Esophagus (tissue), 2 donors: ENCODE results near the gene OSBPL3. TPM values are rescaled to one million over a fixed set of nuclear protein-coding genes. Genes with fewer than 3 reads are reported as not detected.

Experiments used
- H3K27ac ChIP-seq, 2 donors: one replicate each; pipeline ENCODE4 v1.5.1; 2013; ENCODE audit warnings: low read depth in 2 of 2, mild to moderate bottlenecking in 2 of 2, inconsistent platforms in 1 of 2, low read length in 1 of 2, moderate library complexity in 1 of 2
- H3K27me3 ChIP-seq, 2 donors: one replicate each; pipeline ENCODE4 v1.6.1; 2013; ENCODE audit warnings: low read length in 2 of 2, control low read depth in 1 of 2, mild to moderate bottlenecking in 1 of 2; ENCODE audit not compliant: insufficient read depth in 2 of 2, control insufficient read depth in 1 of 2
- H3K36me3 ChIP-seq, 2 donors: one replicate each; pipeline ENCODE4 v1.6.1; 2013; ENCODE audit warnings: low read length in 1 of 2; ENCODE audit not compliant: control insufficient read depth in 2 of 2, insufficient read depth in 2 of 2
- H3K4me1 ChIP-seq, 2 donors: one replicate each; pipeline ENCODE4 v1.6.1; 2013; ENCODE audit warnings: low read length in 1 of 2; ENCODE audit not compliant: control insufficient read depth in 2 of 2, insufficient read depth in 2 of 2
- H3K4me3 ChIP-seq, 2 donors: one replicate each; pipeline ENCODE4 v1.5.1; 2013; ENCODE audit warnings: low read length in 2 of 2, mild to moderate bottlenecking in 2 of 2, low read depth in 1 of 2, moderate library complexity in 1 of 2
- H3K9me3 ChIP-seq, 2 donors: one replicate each; pipeline ENCODE4 v1.6.1; 2013; ENCODE audit warnings: mild to moderate bottlenecking in 2 of 2, low read depth in 1 of 2, low read length in 1 of 2, moderate library complexity in 1 of 2; ENCODE audit not compliant: control insufficient read depth in 2 of 2, insufficient read depth in 1 of 2
- WGBS, 2 donors: extraction: QIAGEN DNeasy Blood & Tissue Kit; methylation state at CpG; one replicate each; pipeline ENCODE4 v1.1.7; 2013; 5-methylcytosine and 5-hydroxymethylcytosine counted together
- polyA plus RNA-seq, 2 donors: library from polyadenylated mRNA; stranded (reverse); fragments of 200-250 nt; gene quantifications; one replicate each; pipeline ENCODE4 v1.2.3, GENCODE V29; 2013
- donor health status: healthy with polysubstance abuse.
- donor health status: Bipolar disorder and iron deficiency.

The OSBPL3 gene
- polyA plus RNA-seq, 2 donors, result 10.4 to 22.4 TPM

DNA sequence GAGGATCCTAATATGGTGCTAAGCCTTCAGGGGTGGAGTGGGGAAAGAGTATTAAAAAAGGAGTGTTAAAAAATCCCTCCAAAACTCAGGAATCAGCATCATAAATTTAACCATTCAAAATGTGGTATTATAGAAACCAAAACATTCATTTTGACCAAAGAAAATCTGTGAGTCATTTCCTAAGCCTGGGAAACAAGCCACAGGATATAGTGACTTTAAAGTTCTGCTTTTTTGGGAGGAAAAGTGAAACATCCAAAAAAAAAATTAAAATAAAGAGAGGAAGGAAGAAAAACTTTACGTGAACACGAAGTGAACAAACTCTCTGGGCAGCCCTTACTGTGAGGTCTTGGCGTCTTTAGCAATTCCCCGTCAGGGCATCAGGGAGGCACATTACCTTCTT, 148.7 kb downstream of the OSBPL3 start:
- H3K27ac ChIP-seq, result no peak overlapping the region
- H3K9me3 ChIP-seq, result no peaks in the 10 kb centered on the region
- no peaks in the 10 kb centered on the region for H3K27me3 ChIP-seq
- WGBS, 2 donors, result 68 to 81% methylated on average over 4 of the region's 4 CpGs
- H3K4me1 ChIP-seq, result peaks cover 0 to 7% of the 10 kb centered on the region in 2 donors
- H3K36me3 ChIP-seq, result peaks cover 0 to 6% of the 10 kb centered on the region in 2 donors
- H3K4me3 ChIP-seq, result no peak overlapping the region

GRCh38 chr7:24830440-24831050, 149.4 kb downstream of the OSBPL3 start:
- H3K4me3 ChIP-seq, result no peak overlapping the region
- H3K4me1 ChIP-seq, result peaks cover 0 to 11% of the 10 kb centered on the region in 2 donors
- no peaks in the 10 kb centered on the region for H3K9me3 ChIP-seq
- WGBS, 2 donors, result 52 to 61% methylated on average over 9 of the region's 9 CpGs
- H3K27ac ChIP-seq, result no peak overlapping the region
- H3K36me3 ChIP-seq, result peaks cover 0 to 6% of the 10 kb centered on the region in 2 donors
- no peaks in the 10 kb centered on the region for H3K27me3 ChIP-seq

DNA sequence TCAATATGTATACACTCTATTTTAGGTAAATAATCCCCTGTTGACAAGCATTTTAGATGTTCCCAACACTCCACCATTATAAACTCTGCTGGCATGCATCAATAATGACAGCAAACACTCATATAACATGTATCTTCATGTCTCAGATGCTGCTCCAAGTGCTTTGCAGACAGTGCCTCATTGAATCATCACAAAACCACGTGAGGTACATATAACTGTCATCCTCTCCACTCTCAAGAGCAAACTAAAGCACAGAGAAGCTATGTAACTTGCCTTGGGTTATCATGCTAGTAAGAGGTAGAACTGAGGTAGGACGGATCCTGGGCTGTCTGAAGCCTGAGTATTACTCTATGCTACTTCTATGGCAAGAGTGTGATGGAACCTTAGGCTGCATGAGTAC, 150.2 kb downstream of the OSBPL3 start:
- Histone ChIP-seq H3K27me3 (no peaks in the 10 kb centered on the region), H3K4me3 (no peak overlapping the region), H3K4me1 (peaks cover 0 to 11% of the 10 kb centered on the region in 2 donors), H3K27ac (no peak overlapping the region), H3K36me3 (peaks cover 0 to 6% of the 10 kb centered on the region in 2 donors), H3K9me3 (no peaks in the 10 kb centered on the region)
- WGBS, 2 donors, result 44 to 71% methylated on average over 2 of the region's 2 CpGs

- H3K27ac ChIP-seq, result no peak overlapping the region
- 66 to 87% methylated on average over 1 of the region's 1 CpG for WGBS, 2 donors
These were observed 150.9 kb downstream of the OSBPL3 start for GRCh38 chr7:24828891-24829661.

GRCh38 chr7:24827589-24827988, 152.4 kb downstream of the OSBPL3 start:
- H3K27ac ChIP-seq, result no peak overlapping the region
- peaks cover 0 to 11% of the 10 kb centered on the region in 2 donors for H3K4me1 ChIP-seq
- 95 to 98% methylated on average over 1 of the region's 1 CpG for WGBS, 2 donors
- no peaks in the 10 kb centered on the region for H3K27me3 ChIP-seq
- no peaks in the 10 kb centered on the region for H3K36me3 ChIP-seq
- no peaks in the 10 kb centered on the region for H3K9me3 ChIP-seq
- H3K4me3 ChIP-seq, result no peak overlapping the region

More at GRCh38 chr7:24828891-24829661, 150.9 kb downstream of the OSBPL3 start:
- H3K4me3 ChIP-seq, result no peak overlapping the region
- no peaks in the 10 kb centered on the region for H3K27me3 ChIP-seq
- H3K36me3 ChIP-seq, result peaks cover 0 to 1% of the 10 kb centered on the region in 2 donors
- H3K4me1 ChIP-seq, result peaks cover 0 to 11% of the 10 kb centered on the region in 2 donors
- no peaks in the 10 kb centered on the region for H3K9me3 ChIP-seq

GRCh38 chr7:24827027-24827426, 153.0 kb downstream of the OSBPL3 start:
- H3K27me3 ChIP-seq, result no peaks in the 10 kb centered on the region
- peak overlapping the region in 1 of 2 donors; percentile 91 for H3K27ac ChIP-seq
- no peaks in the 10 kb centered on the region for H3K36me3 ChIP-seq
- WGBS, 2 donors, result 78 to 88% methylated on average over 2 of the region's 2 CpGs
- H3K4me3 ChIP-seq, result no peak overlapping the region
- no peaks in the 10 kb centered on the region for H3K9me3 ChIP-seq
- peaks cover 0 to 11% of the 10 kb centered on the region in 2 donors for H3K4me1 ChIP-seq

DNA sequence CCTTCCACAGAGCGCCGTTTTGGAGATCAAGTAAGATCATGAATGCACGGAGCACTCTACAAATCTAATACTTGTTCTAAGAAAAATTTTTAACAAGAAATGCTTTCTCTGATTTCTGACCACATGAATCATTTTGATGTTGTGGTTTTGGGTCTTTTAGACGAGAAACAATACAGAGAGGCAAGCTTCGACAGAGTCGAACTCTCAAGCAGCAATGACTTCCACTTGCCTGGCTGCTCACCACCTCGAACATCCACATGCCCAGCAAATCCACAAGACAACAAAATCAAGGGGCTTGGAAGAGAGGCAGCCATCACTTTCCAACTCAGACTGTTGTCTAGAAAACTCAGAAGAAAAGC, 153.3 kb downstream of the OSBPL3 start:
- Histone ChIP-seq H3K27me3 (no peaks in the 10 kb centered on the region), H3K27ac (peak overlapping the region; percentile 87 to 91), H3K4me3 (no peak overlapping the region), H3K4me1 (peaks cover 0 to 11% of the 10 kb centered on the region in 2 donors), H3K9me3 (no peaks in the 10 kb centered on the region), H3K36me3 (no peaks in the 10 kb centered on the region)
- WGBS, 2 donors, result 50 to 55% methylated on average over 7 of the region's 7 CpGs

GRCh38 chr7:24825931-24826661, 153.9 kb downstream of the OSBPL3 start:
- Histone ChIP-seq H3K4me3 (no peak overlapping the region), H3K27me3 (no peaks in the 10 kb centered on the region), H3K9me3 (no peaks in the 10 kb centered on the region), H3K4me1 (peaks cover 0 to 11% of the 10 kb centered on the region in 2 donors), H3K27ac (peak overlapping the region; percentile 87 to 91), H3K36me3 (no peaks in the 10 kb centered on the region)
- 37% methylated on average over 6 of the region's 6 CpGs for WGBS, 2 donors

GRCh38 chr7:24825381-24825794, 154.6 kb downstream of the OSBPL3 start:
- no peaks in the 10 kb centered on the region for H3K9me3 ChIP-seq
- 18 to 21% methylated on average over 1 of the region's 1 CpG for WGBS, 2 donors
- peak overlapping the region in 1 of 2 donors; percentile 91 for H3K27ac ChIP-seq
- no peaks in the 10 kb centered on the region for H3K27me3 ChIP-seq
- peaks cover 0 to 11% of the 10 kb centered on the region in 2 donors for H3K4me1 ChIP-seq
- H3K36me3 ChIP-seq, result no peaks in the 10 kb centered on the region
- H3K4me3 ChIP-seq, result no peak overlapping the region
